ENCODE data around the gene TRIM52. TPM values are rescaled to one million over a fixed set of nuclear protein-coding genes. Genes with fewer than 3 reads are reported as not detected.

TRIM52 gene
- total RNA-seq, 1 experiment from 2014 or later = 15.2 TPM

DNA sequence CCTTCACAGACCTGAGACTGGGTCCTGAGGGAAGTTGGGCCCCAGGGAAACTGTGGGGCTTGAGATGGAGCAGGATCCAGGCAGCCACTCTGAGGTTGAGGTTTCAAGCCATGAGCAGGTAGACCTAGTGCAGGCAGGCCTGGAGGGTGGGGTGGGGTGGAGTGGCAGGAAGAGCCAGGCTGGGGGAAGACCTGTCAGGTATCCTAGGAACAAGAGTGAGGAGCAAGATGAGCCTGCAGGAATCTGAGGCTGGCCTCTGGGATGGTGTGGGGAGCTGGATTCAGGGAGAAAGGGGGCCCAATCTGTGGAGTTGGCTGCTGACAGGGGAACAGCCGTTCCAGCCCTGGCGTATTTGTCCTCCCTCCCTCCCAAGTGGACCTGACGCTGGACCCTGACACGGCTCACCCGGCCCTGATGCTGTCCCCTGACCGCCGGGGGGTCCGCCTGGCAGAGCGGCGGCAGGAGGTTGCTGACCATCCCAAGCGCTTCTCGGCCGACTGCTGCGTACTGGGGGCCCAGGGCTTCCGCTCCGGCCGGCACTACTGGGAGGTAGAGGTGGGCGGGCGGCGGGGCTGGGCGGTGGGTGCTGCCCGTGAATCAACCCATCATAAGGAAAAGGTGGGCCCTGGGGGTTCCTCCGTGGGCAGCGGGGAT lies 27.0 kb downstream of the TRIM52 start:
- Histone ChIP-seq H3F3A (ENCODE audit: insufficient read depth, low read depth) (peaks cover 66% of the 10 kb centered on the region), H3K9me2 (ENCODE audit: insufficient read depth) (no peaks in the 10 kb centered on the region), H3K79me2 (ENCODE audit: low read depth) (peaks cover 16% of the 10 kb centered on the region), H3K4me2 (no peak overlapping the region), H2AFZ (no peak overlapping the region), H3K4me3 (no peak overlapping the region), H3K4me1 (replicated peaks; ENCODE audit: insufficient read depth) (no peaks in the 10 kb centered on the region), H4K20me1 (ENCODE audit: insufficient read depth) (peaks cover 40% of the 10 kb centered on the region), H3K27ac (no peak overlapping the region), H3K36me3 (ENCODE audit: low read depth) (peaks cover 35% of the 10 kb centered on the region), H3K27me3 (ENCODE audit: insufficient read depth, low read depth) (no peaks in the 10 kb centered on the region), H3K9me3 (ENCODE audit: insufficient read depth, low read depth) (no peaks in the 10 kb centered on the region)
- ChIA-PET POLR2A (ENCODE audit: unreplicated experiment) (interaction anchor here (0.6 kb wide), 1 partner anchor 11 kb away, joined by 10 read pairs; no protein-coding TSS in a partner anchor), CTCF (interaction anchor here (0.6 kb wide), 1 partner anchor 938 kb away, joined by 4 read pairs; no protein-coding TSS in a partner anchor)
- no peak for DNase-seq
- TF ChIP-seq, protein P1, sequence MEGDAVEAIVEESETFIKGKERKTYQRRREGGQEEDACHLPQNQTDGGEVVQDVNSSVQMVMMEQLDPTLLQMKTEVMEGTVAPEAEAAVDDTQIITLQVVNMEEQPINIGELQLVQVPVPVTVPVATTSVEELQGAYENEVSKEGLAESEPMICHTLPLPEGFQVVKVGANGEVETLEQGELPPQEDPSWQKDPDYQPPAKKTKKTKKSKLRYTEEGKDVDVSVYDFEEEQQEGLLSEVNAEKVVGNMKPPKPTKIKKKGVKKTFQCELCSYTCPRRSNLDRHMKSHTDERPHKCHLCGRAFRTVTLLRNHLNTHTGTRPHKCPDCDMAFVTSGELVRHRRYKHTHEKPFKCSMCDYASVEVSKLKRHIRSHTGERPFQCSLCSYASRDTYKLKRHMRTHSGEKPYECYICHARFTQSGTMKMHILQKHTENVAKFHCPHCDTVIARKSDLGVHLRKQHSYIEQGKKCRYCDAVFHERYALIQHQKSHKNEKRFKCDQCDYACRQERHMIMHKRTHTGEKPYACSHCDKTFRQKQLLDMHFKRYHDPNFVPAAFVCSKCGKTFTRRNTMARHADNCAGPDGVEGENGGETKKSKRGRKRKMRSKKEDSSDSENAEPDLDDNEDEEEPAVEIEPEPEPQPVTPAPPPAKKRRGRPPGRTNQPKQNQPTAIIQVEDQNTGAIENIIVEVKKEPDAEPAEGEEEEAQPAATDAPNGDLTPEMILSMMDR (conservative IDR thresholded peaks at IDR 0.05) = no peak
- TF ChIP-seq EZH2 (IDR thresholded peaks at IDR 0.05; ENCODE audit: low read depth) = no peak
- intact Hi-C loops (cut with micrococcal nuclease; ENCODE audit: unreplicated experiment) = no loop called here
- BruUV-seq (replicated peaks) = no TSS peak

DNA sequence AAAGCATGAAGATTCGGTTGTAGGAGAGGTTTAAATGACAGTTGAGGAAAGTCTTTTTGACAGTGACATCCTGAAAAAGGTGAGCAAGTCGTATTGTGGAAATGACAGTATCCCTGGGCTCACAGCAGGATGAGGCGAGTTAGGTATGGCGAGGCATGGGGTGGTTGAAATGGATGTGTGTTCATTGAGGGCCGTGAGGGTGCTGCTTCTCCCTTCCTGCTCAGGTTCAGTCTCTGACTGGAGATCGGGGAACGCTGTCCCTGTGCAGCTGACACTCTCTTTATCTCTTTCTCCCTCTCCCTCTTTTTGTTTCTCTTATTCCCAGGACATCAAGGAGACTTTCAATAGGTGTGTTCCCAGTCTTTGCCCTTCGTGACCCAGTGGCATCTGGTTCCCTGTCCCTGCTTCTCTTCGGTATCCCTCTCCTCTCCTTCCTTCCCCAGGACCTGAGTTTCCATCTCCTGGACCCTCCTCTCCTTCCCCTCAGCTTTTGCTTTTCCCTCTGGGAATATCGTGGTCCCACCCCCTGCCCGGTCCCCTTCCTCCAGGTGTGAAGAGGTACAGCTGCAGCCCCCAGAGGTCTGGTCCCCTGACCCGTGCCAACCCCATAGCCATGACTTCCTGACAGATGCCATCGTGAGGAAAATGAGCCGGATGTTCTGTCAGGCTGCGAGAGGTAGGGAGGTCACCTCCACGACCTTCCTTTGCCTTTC lies 27.7 kb downstream of the TRIM52 start:
- POLR2A ChIA-PET (ENCODE audit: unreplicated experiment) = interaction anchor here (0.5 to 0.6 kb wide), 2 partner anchors 12 to 22 kb away, joined by 4 to 10 read pairs; no protein-coding TSS in a partner anchor

DNA sequence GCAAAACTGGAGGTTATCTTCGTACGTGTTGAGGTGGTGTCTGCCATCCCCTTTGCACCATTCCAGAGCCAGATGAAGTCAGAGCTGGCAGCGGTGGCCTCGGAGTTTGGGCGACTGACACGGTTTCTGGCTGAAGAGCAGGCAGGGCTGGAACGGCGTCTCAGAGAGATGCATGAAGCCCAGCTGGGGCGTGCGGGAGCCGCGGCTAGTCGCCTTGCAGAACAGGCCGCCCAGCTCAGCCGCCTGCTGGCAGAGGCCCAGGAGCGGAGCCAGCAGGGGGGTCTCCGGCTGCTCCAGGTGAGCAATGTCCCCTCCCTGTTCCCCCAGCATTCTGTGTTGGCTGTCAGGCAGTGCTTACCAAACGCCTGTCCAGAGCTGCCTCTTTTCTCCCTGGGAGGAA lies 28.4 kb downstream of the TRIM52 start:
- Histone ChIP-seq H4K20me1 (ENCODE audit: insufficient read depth) (peaks cover 27% of the 10 kb centered on the region), H3K4me3 (no peak overlapping the region), H3K4me2 (no peak overlapping the region), H3K27ac (no peak overlapping the region), H2AFZ (no peak overlapping the region), H3K9me3 (ENCODE audit: insufficient read depth, low read depth) (no peaks in the 10 kb centered on the region), H3K79me2 (ENCODE audit: low read depth) (peaks cover 7% of the 10 kb centered on the region), H3F3A (ENCODE audit: insufficient read depth, low read depth) (peaks cover 58% of the 10 kb centered on the region), H3K27me3 (ENCODE audit: insufficient read depth, low read depth) (no peaks in the 10 kb centered on the region), H3K4me1 (replicated peaks; ENCODE audit: insufficient read depth) (no peaks in the 10 kb centered on the region), H3K36me3 (ENCODE audit: low read depth) (peaks cover 25% of the 10 kb centered on the region), H3K9me2 (ENCODE audit: insufficient read depth) (no peaks in the 10 kb centered on the region)
- BruUV-seq (replicated peaks) = no TSS peak
- POLR2A ChIA-PET (ENCODE audit: unreplicated experiment) = no interaction called here
- no peak for TF ChIP-seq EZH2 (IDR thresholded peaks at IDR 0.05; ENCODE audit: low read depth)
- TF ChIP-seq, protein P1 (conservative IDR thresholded peaks at IDR 0.05) = no peak
- no peak for DNase-seq
- CTCF ChIA-PET = no interaction called here
- intact Hi-C loops (cut with micrococcal nuclease; ENCODE audit: unreplicated experiment) = no loop called here

More for the DNA sequence above, 27.7 kb downstream of the TRIM52 start:
- Histone ChIP-seq H3K4me1 (replicated peaks; ENCODE audit: insufficient read depth) (no peaks in the 10 kb centered on the region), H4K20me1 (ENCODE audit: insufficient read depth) (peaks cover 33% of the 10 kb centered on the region), H3F3A (ENCODE audit: insufficient read depth, low read depth) (peaks cover 65% of the 10 kb centered on the region), H2AFZ (no peak overlapping the region), H3K27ac (no peak overlapping the region), H3K79me2 (ENCODE audit: low read depth) (peaks cover 10% of the 10 kb centered on the region), H3K9me3 (ENCODE audit: insufficient read depth, low read depth) (no peaks in the 10 kb centered on the region), H3K36me3 (ENCODE audit: low read depth) (peaks cover 30% of the 10 kb centered on the region), H3K27me3 (ENCODE audit: insufficient read depth, low read depth) (no peaks in the 10 kb centered on the region), H3K4me3 (no peak overlapping the region), H3K4me2 (no peak overlapping the region), H3K9me2 (ENCODE audit: insufficient read depth) (no peaks in the 10 kb centered on the region)
- CTCF ChIA-PET = no interaction called here
- BruUV-seq (replicated peaks) = no TSS peak
- TF ChIP-seq EZH2 (IDR thresholded peaks at IDR 0.05; ENCODE audit: low read depth) = no peak
- TF ChIP-seq, protein P1 (conservative IDR thresholded peaks at IDR 0.05) = no peak
- DNase-seq = no peak
- intact Hi-C loops (cut with micrococcal nuclease; ENCODE audit: unreplicated experiment) = no loop called here

All from PC-9 (cell line).